Uterus (tissue), 4 donors: ENCODE data around the gene TRAP1. TPM values are rescaled to one million over a fixed set of nuclear protein-coding genes. Genes with fewer than 3 reads are reported as not detected.

Source experiments
- DNase-seq, 2 donors: peaks; one replicate each; pipeline ENCODE4 v3.0.0-alpha.2; 2019 to 2020
- H3K27ac ChIP-seq, 2 donors: fragments of 200-600 bp; sonication (generic); 1 replicate in 1 of 2; 2 replicates in 1 of 2; pipeline ENCODE4 v1.5.1; 2016 to 2018
- H3K27me3 ChIP-seq, 2 donors: fragments of 200-600 bp; sonication (generic); one replicate each; pipeline ENCODE4 v1.5.1; 2018 to 2019; ENCODE audit warnings: control low read depth in 1 of 2
- H3K36me3 ChIP-seq, 2 donors: fragments of 200-600 bp; sonication (generic); one replicate each; pipeline ENCODE4 v1.5.1; 2019; ENCODE audit warnings: control low read depth in 1 of 2
- H3K4me1 ChIP-seq, 2 donors: fragments of 200-600 bp; sonication (generic); one replicate each; pipeline ENCODE4 v1.5.1; 2018 to 2019; ENCODE audit warnings: control low read depth in 1 of 2
- H3K4me3 ChIP-seq, 2 donors: fragments of 200-600 bp; sonication (generic); 1 replicate in 1 of 2; 2 replicates in 1 of 2; pipeline ENCODE4 v1.5.1; 2018 to 2019; ENCODE audit warnings: mild to moderate bottlenecking in 1 of 2
- H3K9me3 ChIP-seq, 2 donors: fragments of 200-600 bp; sonication (generic); one replicate each; pipeline ENCODE4 v1.5.1; 2019; ENCODE audit warnings: control low read depth in 1 of 2
- CTCF ChIP-seq, 4 experiments: fragments of 200-600 bp in 2 of 4; fragments of 450-650 bp in 2 of 4; sonication (generic) in 2 of 4; IDR thresholded peaks; one replicate each; pipeline ENCODE4 v1.5.1; 2016 to 2019; ENCODE audit warnings: antibody characterized with exemption in 4 of 4, mild to moderate bottlenecking in 2 of 4, moderate library complexity in 1 of 4
- POLR2A ChIP-seq, 2 donors: fragments of 450-650 bp; IDR thresholded peaks; one replicate each; pipeline ENCODE4 v1.6.1; 2016; ENCODE audit warnings: antibody characterized with exemption in 2 of 2, mild to moderate bottlenecking in 1 of 2, moderate library complexity in 1 of 2
- intact Hi-C: fragments of 100-400 bp; cut with DNase I; formaldehyde crosslinking; loops from one replicate; pipeline ENCODE4 v1.15.1; 2023; ENCODE audit warnings: low total_unique reads
- total RNA-seq, 4 donors: library from RNA; depleted of rRNA in 3 of 4; stranded (reverse); fragments of >200 nt in 3 of 4; gene quantifications; one replicate each; pipeline versions ENCODE4 v1.1.0 to v1.2.4, GENCODE V29; 2014 to 2023
- donor health status: DM: yes; HTN: yes; CAD: no.

Gene TRAP1
- total RNA-seq, 4 donors from 2014 or later, result 54.8 to 119 (median 84.8) TPM

DNA sequence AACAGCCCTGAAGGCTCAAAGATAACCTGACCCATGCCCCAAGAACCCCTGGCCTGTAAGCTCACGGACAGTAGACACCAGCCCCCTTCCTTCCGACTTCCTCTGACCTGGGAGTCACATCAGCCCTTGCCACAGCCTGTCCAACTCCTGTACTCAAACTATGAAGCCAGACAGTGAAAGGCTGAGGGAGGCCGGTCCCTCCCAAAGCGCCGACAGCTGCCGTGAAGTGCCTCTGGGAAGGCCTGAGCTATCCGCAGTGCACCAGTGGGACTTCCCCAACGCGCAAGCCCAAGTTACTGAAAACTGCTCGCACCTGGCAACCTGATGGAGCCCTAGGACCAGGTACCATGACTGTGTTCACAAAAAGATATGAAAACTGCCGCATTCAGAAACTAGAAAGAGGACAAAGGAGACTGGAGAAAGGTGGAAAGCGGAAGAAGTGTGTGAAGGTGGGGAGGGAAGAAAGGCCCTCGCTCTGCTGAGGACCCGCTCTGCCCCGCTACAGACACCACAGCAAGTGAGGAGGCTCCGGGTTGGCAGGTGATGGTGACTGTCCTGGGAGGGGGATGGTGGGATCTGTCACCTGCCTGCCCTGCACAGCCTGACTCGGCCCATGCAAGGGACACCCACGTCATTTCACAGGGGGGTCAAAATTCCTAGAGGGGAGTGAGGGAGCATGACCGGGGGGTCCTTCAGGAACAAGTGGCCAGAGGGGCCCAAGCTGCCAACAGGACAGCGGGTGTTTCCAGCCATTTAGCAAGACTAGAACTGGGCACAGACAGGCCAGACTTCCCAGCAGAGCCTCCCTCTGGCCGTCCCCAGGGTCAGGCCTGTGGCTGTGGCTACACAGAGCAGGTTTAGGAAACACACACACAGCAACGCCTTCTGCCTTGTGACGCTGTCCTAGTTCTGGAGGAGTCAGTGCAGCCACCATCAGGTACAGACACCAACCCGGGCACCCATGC, 13.1 kb upstream of the TRAP1 start:
- no peak overlapping the region for H3K4me3 ChIP-seq
- H3K27me3 ChIP-seq, result no peaks in the 10 kb centered on the region
- no peak overlapping the region for H3K27ac ChIP-seq
- DNase-seq, result no peak
- H3K36me3 ChIP-seq, result no peaks in the 10 kb centered on the region
- TF ChIP-seq POLR2A (IDR thresholded peaks at IDR 0.05) (no peak), CTCF (IDR thresholded peaks at IDR 0.05) (no peak)
- H3K4me1 ChIP-seq, result no peaks in the 10 kb centered on the region
- intact Hi-C loops, result no loop called here
- no peaks in the 10 kb centered on the region for H3K9me3 ChIP-seq

- H3K27ac ChIP-seq, result no peak overlapping the region
- no peak for DNase-seq
- no peaks in the 10 kb centered on the region for H3K27me3 ChIP-seq
- H3K36me3 ChIP-seq, result no peaks in the 10 kb centered on the region
- no peaks in the 10 kb centered on the region for H3K9me3 ChIP-seq
- intact Hi-C loops, result no loop called here
- TF ChIP-seq POLR2A (IDR thresholded peaks at IDR 0.05), result no peak
- TF ChIP-seq CTCF (IDR thresholded peaks at IDR 0.05), result no peak
- no peak overlapping the region for H3K4me3 ChIP-seq
- no peaks in the 10 kb centered on the region for H3K4me1 ChIP-seq
Measured at GRCh38 chr16:3729161-3730112, 12.1 kb upstream of the TRAP1 start.

DNA sequence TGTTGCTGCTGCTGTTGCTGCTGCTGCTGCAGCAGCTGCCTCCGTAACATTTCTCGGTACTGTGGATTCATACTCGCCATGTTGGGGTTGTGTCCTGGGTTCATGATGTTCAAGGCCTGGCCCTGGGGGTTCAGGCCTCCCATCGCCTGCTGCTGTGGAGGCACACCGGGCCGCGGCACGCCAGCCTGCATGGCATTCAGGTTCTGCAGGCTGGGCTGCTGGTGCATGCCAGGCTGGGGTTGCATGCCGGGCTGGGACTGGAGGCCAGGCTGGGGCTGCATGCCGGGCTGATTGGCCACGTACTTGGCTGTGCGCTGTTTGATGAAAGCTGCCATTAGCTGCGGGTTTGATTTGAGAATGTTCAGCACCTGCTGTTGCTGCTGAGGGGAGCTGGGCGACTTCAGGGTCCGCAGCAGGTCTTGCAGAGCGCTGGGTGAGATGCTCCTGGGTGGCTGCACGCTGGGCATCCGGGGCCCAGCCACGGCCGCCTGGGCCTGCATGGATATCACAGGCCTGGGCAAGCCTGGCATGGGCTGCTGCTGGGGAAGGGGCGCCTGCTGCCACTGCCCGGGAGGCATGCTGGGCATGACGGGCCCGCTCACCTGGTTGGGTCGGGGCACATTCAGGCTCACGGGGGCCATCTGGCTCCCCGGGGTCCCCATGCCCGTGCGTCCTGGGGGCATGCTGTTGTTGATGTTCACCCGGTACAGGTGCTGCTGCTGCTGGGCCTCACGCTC, 11.3 kb upstream of the TRAP1 start:
- Histone ChIP-seq H3K27me3 (no peaks in the 10 kb centered on the region), H3K27ac (no peak overlapping the region), H3K4me1 (no peaks in the 10 kb centered on the region), H3K4me3 (no peak overlapping the region), H3K36me3 (no peaks in the 10 kb centered on the region), H3K9me3 (no peaks in the 10 kb centered on the region)
- intact Hi-C loops, result no loop called here
- no peak for DNase-seq
- TF ChIP-seq CTCF (IDR thresholded peaks at IDR 0.05), result no peak
- no peak for TF ChIP-seq POLR2A (IDR thresholded peaks at IDR 0.05)

GRCh38 chr16:3727806-3728381, 10.6 kb upstream of the TRAP1 start:
- no peaks in the 10 kb centered on the region for H3K36me3 ChIP-seq
- H3K27me3 ChIP-seq, result no peaks in the 10 kb centered on the region
- H3K9me3 ChIP-seq, result no peaks in the 10 kb centered on the region
- H3K27ac ChIP-seq, result no peak overlapping the region
- no peaks in the 10 kb centered on the region for H3K4me1 ChIP-seq
- intact Hi-C loops, result no loop called here
- no peak for DNase-seq
- no peak overlapping the region for H3K4me3 ChIP-seq
- TF ChIP-seq POLR2A (IDR thresholded peaks at IDR 0.05) (no peak), CTCF (IDR thresholded peaks at IDR 0.05) (no peak)
